ENCODE data around the gene GUCD1. TPM values are rescaled to one million over a fixed set of nuclear protein-coding genes. Genes with fewer than 3 reads are reported as not detected.

GUCD1 gene
- total RNA-seq, 4 donors from 2014 or later: 67.0 to 124 (median 95.9) TPM

DNA sequence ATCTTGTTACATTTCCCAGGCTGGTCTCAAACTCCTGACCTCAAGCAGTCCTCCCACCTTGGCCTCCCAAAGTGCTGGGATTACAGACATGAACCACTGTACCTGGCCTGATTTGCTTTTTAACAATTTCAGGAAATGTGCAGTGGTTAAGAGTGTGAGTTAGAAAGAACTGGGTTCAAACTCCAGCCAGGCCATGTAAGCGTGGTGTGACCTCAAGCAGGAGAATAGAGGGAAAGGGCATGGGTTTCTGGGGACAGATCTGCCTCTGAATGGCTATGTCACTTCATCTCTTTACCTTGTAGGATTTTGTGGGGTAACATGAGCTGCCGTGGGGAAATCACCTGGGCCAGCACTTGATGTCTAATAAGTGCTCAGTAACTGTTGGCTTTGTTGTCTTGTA, 10.1 kb upstream of the GUCD1 start:
- WGBS, 2 donors: 84 to 91% methylated on average over 2 of the region's 2 CpGs
- no peak for DNase-seq (ENCODE audit: low spot score in 2 of 2)

DNA sequence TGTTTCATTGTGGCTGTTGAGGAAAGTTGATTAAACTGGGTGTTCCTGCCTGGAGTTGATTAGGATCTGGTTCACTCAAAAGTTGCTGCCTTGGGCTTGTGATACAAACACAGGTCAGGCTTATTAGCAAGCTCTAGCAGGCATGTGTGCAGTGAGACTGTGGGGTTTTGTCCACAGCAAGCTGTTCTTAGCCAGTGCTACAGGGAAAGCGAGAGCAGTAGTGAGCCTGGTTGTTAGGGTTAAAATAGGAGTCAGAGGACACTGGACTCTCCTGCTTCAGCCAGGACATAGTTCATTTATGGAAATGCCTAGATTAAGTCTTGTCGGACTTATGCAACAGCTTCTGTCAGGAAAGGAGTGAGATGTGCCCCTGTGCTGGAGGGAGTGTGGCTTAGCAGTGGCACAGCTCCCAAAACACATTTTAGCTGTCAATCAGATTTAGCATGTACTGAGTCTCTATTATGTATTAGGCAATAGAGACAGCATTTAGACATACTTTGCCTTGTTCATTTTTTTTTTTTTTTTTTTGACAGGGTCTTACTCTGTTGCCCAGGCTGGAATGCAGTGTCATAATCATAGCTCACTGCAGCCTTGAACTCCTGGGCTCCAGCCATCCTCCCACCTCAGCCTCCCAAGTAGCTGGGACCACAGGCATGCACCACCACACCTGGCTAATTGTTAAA, 9.6 kb upstream of the GUCD1 start:
- no peak overlapping the region for H3K4me3 ChIP-seq (ENCODE audit: low read depth, poor library complexity, severe bottlenecking)
- WGBS, 2 donors: 40 to 48% methylated on average over 2 of the region's 2 CpGs
- no peak for DNase-seq (ENCODE audit: low spot score in 2 of 2)
- intact Hi-C loops (cut with DNase I; ENCODE audit: low total_unique reads): no loop called here
- TF ChIP-seq, protein P1, sequence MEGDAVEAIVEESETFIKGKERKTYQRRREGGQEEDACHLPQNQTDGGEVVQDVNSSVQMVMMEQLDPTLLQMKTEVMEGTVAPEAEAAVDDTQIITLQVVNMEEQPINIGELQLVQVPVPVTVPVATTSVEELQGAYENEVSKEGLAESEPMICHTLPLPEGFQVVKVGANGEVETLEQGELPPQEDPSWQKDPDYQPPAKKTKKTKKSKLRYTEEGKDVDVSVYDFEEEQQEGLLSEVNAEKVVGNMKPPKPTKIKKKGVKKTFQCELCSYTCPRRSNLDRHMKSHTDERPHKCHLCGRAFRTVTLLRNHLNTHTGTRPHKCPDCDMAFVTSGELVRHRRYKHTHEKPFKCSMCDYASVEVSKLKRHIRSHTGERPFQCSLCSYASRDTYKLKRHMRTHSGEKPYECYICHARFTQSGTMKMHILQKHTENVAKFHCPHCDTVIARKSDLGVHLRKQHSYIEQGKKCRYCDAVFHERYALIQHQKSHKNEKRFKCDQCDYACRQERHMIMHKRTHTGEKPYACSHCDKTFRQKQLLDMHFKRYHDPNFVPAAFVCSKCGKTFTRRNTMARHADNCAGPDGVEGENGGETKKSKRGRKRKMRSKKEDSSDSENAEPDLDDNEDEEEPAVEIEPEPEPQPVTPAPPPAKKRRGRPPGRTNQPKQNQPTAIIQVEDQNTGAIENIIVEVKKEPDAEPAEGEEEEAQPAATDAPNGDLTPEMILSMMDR (IDR thresholded peaks at IDR 0.05): no peak
- no peak for TF ChIP-seq POLR2A (IDR thresholded peaks at IDR 0.05)

More for the DNA sequence above, 10.1 kb upstream of the GUCD1 start:
- no peak overlapping the region for H3K4me3 ChIP-seq (ENCODE audit: low read depth, poor library complexity, severe bottlenecking)
- TF ChIP-seq POLR2A (IDR thresholded peaks at IDR 0.05): no peak
- TF ChIP-seq, protein P1 (IDR thresholded peaks at IDR 0.05): no peak
- intact Hi-C loops (cut with DNase I; ENCODE audit: low total_unique reads): no loop called here

DNA sequence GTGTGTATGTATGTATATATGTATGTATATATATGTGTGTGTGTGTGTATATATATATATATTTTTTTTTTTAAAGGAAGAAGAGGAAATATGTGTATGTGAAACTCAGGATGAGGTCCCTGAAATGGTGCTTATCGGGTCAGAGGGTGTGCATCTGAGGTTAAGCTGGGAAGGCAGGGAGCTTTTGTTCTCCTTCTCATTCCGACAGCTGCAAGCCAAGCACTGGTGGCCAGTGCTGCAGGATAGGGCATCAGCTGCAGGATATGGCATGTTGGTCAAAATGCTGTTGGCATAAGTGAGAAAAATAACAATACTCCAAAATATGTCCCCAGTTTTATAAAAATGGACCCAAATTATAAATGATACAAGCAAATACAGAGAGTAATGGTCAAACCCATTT, 8.3 kb upstream of the GUCD1 start:
- H3K4me3 ChIP-seq (ENCODE audit: low read depth, poor library complexity, severe bottlenecking): no peak overlapping the region
- intact Hi-C loops (cut with DNase I; ENCODE audit: low total_unique reads): no loop called here
- DNase-seq (ENCODE audit: low spot score in 2 of 2): no peak
- TF ChIP-seq POLR2A (IDR thresholded peaks at IDR 0.05): no peak
- TF ChIP-seq, protein P1 (IDR thresholded peaks at IDR 0.05): no peak
- WGBS, 2 donors: 84 to 86% methylated on average over 2 of the region's 2 CpGs

DNA sequence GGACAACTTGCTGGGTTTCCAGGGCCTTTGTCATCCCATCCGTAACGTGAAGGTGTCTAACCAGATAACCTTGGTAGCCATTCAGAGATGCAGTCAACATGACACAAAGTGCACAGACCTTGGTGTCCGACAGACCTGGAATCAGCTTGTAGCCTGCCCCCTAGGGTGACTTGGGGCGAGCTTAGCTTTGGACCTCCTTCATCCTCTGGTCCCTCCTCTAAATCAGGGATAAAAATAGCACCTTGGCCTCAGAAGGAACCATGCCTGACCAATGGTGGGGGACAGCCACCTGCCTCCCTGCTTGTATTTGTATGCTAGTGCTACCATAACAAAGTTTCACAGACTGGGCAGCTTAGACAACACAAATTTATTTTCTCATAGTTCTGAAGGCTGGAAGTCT, 4.5 kb upstream of the GUCD1 start:
- no peak overlapping the region for H3K4me3 ChIP-seq (ENCODE audit: low read depth, poor library complexity, severe bottlenecking)
- DNase-seq (ENCODE audit: low spot score in 2 of 2): no peak
- intact Hi-C loops (cut with DNase I; ENCODE audit: low total_unique reads): no loop called here
- no peak for TF ChIP-seq POLR2A (IDR thresholded peaks at IDR 0.05)
- TF ChIP-seq, protein P1 (IDR thresholded peaks at IDR 0.05): no peak
- 74 to 84% methylated on average over 4 of the region's 4 CpGs for WGBS, 2 donors

DNA sequence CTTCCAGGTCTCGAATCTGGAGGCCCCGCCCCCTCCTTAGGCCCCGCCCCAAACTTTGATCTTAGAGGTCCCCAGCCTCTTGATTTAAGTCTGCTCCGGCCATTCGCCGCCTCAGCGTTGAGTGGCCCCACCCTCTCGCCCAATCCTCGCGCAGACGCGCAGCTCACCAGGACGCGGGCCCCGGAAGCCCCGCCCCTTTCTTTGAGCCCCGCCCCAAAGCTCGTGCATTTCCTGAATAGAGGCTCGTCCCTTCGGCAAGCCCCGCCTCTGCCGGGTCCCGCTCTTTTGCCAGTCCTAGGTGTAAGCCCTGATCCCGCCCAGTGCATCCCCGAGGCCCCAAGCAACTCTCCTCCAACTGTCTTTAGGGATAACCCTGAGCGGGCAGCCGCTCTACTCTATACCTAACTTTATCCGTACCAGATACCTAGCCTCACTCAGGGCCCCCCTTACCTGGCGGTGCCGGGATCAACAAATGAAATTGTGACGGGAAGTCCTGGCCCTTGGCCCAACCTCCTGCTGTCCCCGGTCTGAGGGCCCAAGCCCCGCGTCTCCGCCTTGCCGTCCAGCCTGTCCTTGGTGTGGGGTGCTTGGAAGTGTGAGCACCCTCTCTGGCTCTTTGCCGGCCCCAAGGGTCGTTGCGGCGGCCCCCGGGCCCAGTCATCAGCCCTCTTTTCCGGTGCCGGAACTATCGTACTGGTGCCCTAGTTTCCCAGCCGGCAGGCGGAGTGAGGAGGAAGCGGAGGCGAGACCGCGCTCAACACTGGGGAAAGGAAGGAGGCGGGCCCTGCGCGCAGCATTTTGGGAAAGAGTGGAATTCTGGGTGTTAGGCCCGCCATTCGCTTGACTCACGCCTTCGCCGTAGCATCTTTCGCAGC, 464 bp upstream of the GUCD1 start, which contains the start of gene SNRPD3:
TSS of gene SNRPD3 (plus strand) at position 835 of the 875 bp plus-strand sequence. CDS start 1,676 bp downstream, outside the sequence.
- intact Hi-C loops (cut with DNase I; ENCODE audit: low total_unique reads): no loop called here
- WGBS, 2 donors: 0 to 1% methylated on average over 56 to 57 of the region's 59 CpGs

More for the DNA sequence above, 464 bp upstream of the GUCD1 start, which contains the start of gene SNRPD3:
- TF ChIP-seq POLR2A (IDR thresholded peaks at IDR 0.05): no peak
- TF ChIP-seq, protein P1 (IDR thresholded peaks at IDR 0.05): no peak
- peak within 1 kb of the TSS; percentile 91 for H3K4me3 ChIP-seq (ENCODE audit: low read depth, poor library complexity, severe bottlenecking)
- DNase-seq (ENCODE audit: low spot score in 2 of 2): peak; percentile 100

Data from lower leg skin (tissue), 4 donors.